ENCODE measurements around the gene RNF2. TPM values are rescaled to one million over a fixed set of nuclear protein-coding genes. Genes with fewer than 3 reads are reported as not detected.

Gene RNF2
- total RNA-seq, 1 experiment from 2014 or later = 75.3 TPM

GRCh38 chr1:185041742-185042141 lies 3.6 kb upstream of the RNF2 start:
- no peaks in the 10 kb centered on the region for H4K20me1 ChIP-seq (ENCODE audit: control insufficient read depth, insufficient read depth, insufficient read length)
- no peak overlapping the region for H3K18ac ChIP-seq (ENCODE audit: insufficient read length, low read depth, low read length)
- H2AFZ ChIP-seq (ENCODE audit: low read length) = no peak overlapping the region
- H3K23ac ChIP-seq (ENCODE audit: insufficient read length, low read depth, low read length) = no peak overlapping the region
- Mint-ChIP-seq H3K36me3 (ENCODE audit: insufficient read depth in 1 of 3, low read depth in 3 of 3) (no peaks in the 10 kb centered on the region), H3K9me3 (no peaks in the 10 kb centered on the region), H3K4me3 (no peak overlapping the region), H3K4me1 (peaks cover 5 to 6% of the 10 kb centered on the region in 2 experiments), H3K27ac (no peak overlapping the region), H3K27me3 (ENCODE audit: low read depth) (peaks cover 20% of the 10 kb centered on the region)
- no peak overlapping the region for H2BK12ac ChIP-seq (ENCODE audit: insufficient read length, low read depth, low read length)
- no peak overlapping the region for H2BK15ac ChIP-seq (ENCODE audit: low read depth, low read length)
- peaks cover 2% of the 10 kb centered on the region; the same call in 1 of the 2 replicates for H3K27me3 ChIP-seq (ENCODE audit: insufficient read depth, low read length)
- no peak overlapping the region for H3K56ac ChIP-seq (ENCODE audit: insufficient read length, low read depth, low read length)
- H3K27ac ChIP-seq (ENCODE audit: insufficient read length, low read depth, low read length) = no peak overlapping the region
- H2BK5ac ChIP-seq (ENCODE audit: insufficient read length, low read length) = no peak overlapping the region
- H4K8ac ChIP-seq (replicated peaks; ENCODE audit: insufficient read length, low read depth, low read length) = no peak overlapping the region
- no peak overlapping the region for H3K9ac ChIP-seq (ENCODE audit: extremely low read depth, insufficient read length, low read length)
- no peak overlapping the region for H2BK120ac ChIP-seq (ENCODE audit: low read depth, low read length, poor library complexity, severe bottlenecking)
- H3K79me1 ChIP-seq (ENCODE audit: insufficient read depth, low read depth, low read length, poor library complexity, severe bottlenecking) = no peaks in the 10 kb centered on the region
- H3K4me2 ChIP-seq (ENCODE audit: insufficient read depth, insufficient read length, low read length) = no peak overlapping the region
- no peak for DNase-seq
- no peak overlapping the region for H3K14ac ChIP-seq (ENCODE audit: insufficient read depth, low read length)
- peaks cover 3% of the 10 kb centered on the region for H3K23me2 ChIP-seq (ENCODE audit: insufficient read length, low read depth, low read length, poor library complexity, severe bottlenecking)
- H3K9me3 ChIP-seq (ENCODE audit: control insufficient read depth, low read depth, low read length) = no peaks in the 10 kb centered on the region
- no peak overlapping the region for H2BK20ac ChIP-seq (ENCODE audit: low read depth, low read length, poor library complexity, severe bottlenecking)
- H3K79me2 ChIP-seq (ENCODE audit: insufficient read depth, low read length) = no peaks in the 10 kb centered on the region; the same call in 1 of the 2 replicates
- H3K4ac ChIP-seq (ENCODE audit: low read depth, low read length) = no peak overlapping the region
- H4K91ac ChIP-seq (ENCODE audit: insufficient read length, low read depth, low read length) = no peak overlapping the region
- H3T11ph ChIP-seq (ENCODE audit: low read length) = no peak overlapping the region
- H3K4me1 ChIP-seq (ENCODE audit: insufficient read depth, low read length) = no peaks in the 10 kb centered on the region
- no CpG with 5 or more reads among the region's 1 CpG for WGBS (ENCODE audit: extremely low coverage, insufficient read length, low lambda C conversion rate)
- no peak overlapping the region for H2AK5ac ChIP-seq (ENCODE audit: insufficient read length, low read length)
- H4K5ac ChIP-seq (ENCODE audit: insufficient read length, low read depth, low read length) = no peak overlapping the region
- no peak for TF ChIP-seq CTCF (conservative IDR thresholded peaks at IDR 0.05)
